GM19023 (cell line): ENCODE measurements around the gene ADAMTSL1.

Experiments
- ATAC-seq: cut with Tn5 transposase; IDR thresholded peaks from one replicate; pipeline ENCODE4 v1.9.1; 2021; ENCODE audit warnings: mild to moderate bottlenecking, moderate library complexity; ENCODE audit not compliant: unreplicated experiment

Gene ADAMTSL1

GRCh38 chr9:18459962-18460584, 13.9 kb upstream of the ADAMTSL1 start:
- no peak for ATAC-seq

GRCh38 chr9:18461496-18461895, 12.5 kb upstream of the ADAMTSL1 start:
- no peak for ATAC-seq

GRCh38 chr9:18463991-18464390, 10.0 kb upstream of the ADAMTSL1 start:
- no peak for ATAC-seq

GRCh38 chr9:18466101-18466500, 7.9 kb upstream of the ADAMTSL1 start:
- no peak for ATAC-seq

- ATAC-seq: no peak
Measured at GRCh38 chr9:18467696-18468095, 6.3 kb upstream of the ADAMTSL1 start.

GRCh38 chr9:18472435-18472834, 1.5 kb upstream of the ADAMTSL1 start:
- ATAC-seq: no peak

- no peak for ATAC-seq
Measured at GRCh38 chr9:18472841-18473251, 1.1 kb upstream of the ADAMTSL1 start.

- ATAC-seq: no peak
Measured at GRCh38 chr9:18474783-18475182, 830 bp downstream of the ADAMTSL1 start.

GRCh38 chr9:18477121-18477660, 3.2 kb downstream of the ADAMTSL1 start:
- ATAC-seq: no peak

GRCh38 chr9:18477719-18478118, 3.8 kb downstream of the ADAMTSL1 start:
- no peak for ATAC-seq

GRCh38 chr9:18478501-18479361, 4.8 kb downstream of the ADAMTSL1 start:
- no peak for ATAC-seq

- ATAC-seq: no peak
Measured at GRCh38 chr9:18479405-18479804, 5.5 kb downstream of the ADAMTSL1 start.

- ATAC-seq: no peak
Measured at GRCh38 chr9:18480662-18481093, 6.7 kb downstream of the ADAMTSL1 start.

GRCh38 chr9:18482371-18482770, 8.4 kb downstream of the ADAMTSL1 start:
- ATAC-seq: no peak

GRCh38 chr9:18485714-18486113, 11.8 kb downstream of the ADAMTSL1 start:
- ATAC-seq: no peak

- no peak for ATAC-seq
Measured at GRCh38 chr9:18487611-18488010, 13.7 kb downstream of the ADAMTSL1 start.

GRCh38 chr9:18488886-18489285, 14.9 kb downstream of the ADAMTSL1 start:
- no peak for ATAC-seq

GRCh38 chr9:18489861-18490260, 15.9 kb downstream of the ADAMTSL1 start:
- no peak for ATAC-seq

GRCh38 chr9:18490641-18491370, 16.9 kb downstream of the ADAMTSL1 start:
- ATAC-seq: no peak

- no peak for ATAC-seq
Measured at GRCh38 chr9:18492612-18493011, 18.7 kb downstream of the ADAMTSL1 start.

- no peak for ATAC-seq
Measured at GRCh38 chr9:18493451-18493993, 19.6 kb downstream of the ADAMTSL1 start.
